ENCODE results near the gene COX4I1. TPM values are rescaled to one million over a fixed set of nuclear protein-coding genes. Genes with fewer than 3 reads are reported as not detected.

The COX4I1 gene
- total RNA-seq, 1 experiment from 2014 or later: 506 TPM

DNA sequence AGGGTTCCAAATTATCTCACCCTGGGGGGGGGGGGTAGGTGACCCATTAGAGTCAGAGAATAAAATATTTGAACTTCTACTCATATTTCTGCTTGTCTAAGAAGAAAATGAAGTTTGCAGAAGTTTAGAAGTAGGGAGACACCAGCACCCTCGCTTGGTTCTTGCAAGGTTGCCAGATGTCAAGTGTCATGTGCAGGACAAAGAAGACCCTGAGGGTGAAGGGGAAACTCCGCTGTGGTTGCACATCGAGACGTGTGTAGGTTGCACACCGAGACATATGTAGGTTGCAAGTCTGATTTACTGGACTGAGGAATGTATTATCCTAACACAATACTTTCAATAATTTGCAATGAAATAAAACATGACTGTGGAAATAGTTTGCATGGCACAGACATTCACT lies 57.1 kb downstream of the COX4I1 start:
- Histone ChIP-seq H3K9ac (ENCODE audit: extremely low read depth, insufficient read length, low read length) (no peak overlapping the region), H3K56ac (ENCODE audit: insufficient read length, low read depth, low read length) (no peak overlapping the region), H2AK5ac (ENCODE audit: insufficient read length, low read length) (no peak overlapping the region), H2BK15ac (ENCODE audit: low read depth, low read length) (no peak overlapping the region), H4K5ac (ENCODE audit: insufficient read length, low read depth, low read length) (no peak overlapping the region), H2BK5ac (ENCODE audit: insufficient read length, low read length) (no peak overlapping the region), H3K79me1 (ENCODE audit: insufficient read depth, low read depth, low read length, poor library complexity, severe bottlenecking) (no peaks in the 10 kb centered on the region), H3K27ac (ENCODE audit: insufficient read length, low read depth, low read length) (no peak overlapping the region), H3K14ac (ENCODE audit: insufficient read depth, low read length) (no peak overlapping the region), H3K4me2 (ENCODE audit: insufficient read depth, insufficient read length, low read length) (no peak overlapping the region), H3K23me2 (ENCODE audit: insufficient read length, low read depth, low read length, poor library complexity, severe bottlenecking) (no peaks in the 10 kb centered on the region), H3T11ph (ENCODE audit: low read length) (no peak overlapping the region), H3K4ac (ENCODE audit: low read depth, low read length) (no peak overlapping the region), H3K23ac (ENCODE audit: insufficient read length, low read depth, low read length) (no peak overlapping the region), H3K4me1 (ENCODE audit: insufficient read depth, low read length) (no peaks in the 10 kb centered on the region), H2BK120ac (ENCODE audit: low read depth, low read length, poor library complexity, severe bottlenecking) (no peak overlapping the region), H2BK12ac (ENCODE audit: insufficient read length, low read depth, low read length) (no peak overlapping the region), H4K91ac (ENCODE audit: insufficient read length, low read depth, low read length) (no peak overlapping the region), H4K20me1 (ENCODE audit: control insufficient read depth, insufficient read depth, insufficient read length) (no peaks in the 10 kb centered on the region), H3K27me3 (ENCODE audit: insufficient read depth, low read length) (no peaks in the 10 kb centered on the region), H3K18ac (ENCODE audit: insufficient read length, low read depth, low read length) (no peak overlapping the region), H2BK20ac (ENCODE audit: low read depth, low read length, poor library complexity, severe bottlenecking) (no peak overlapping the region), H3K9me3 (ENCODE audit: control insufficient read depth, low read depth, low read length) (no peaks in the 10 kb centered on the region), H2AFZ (ENCODE audit: low read length) (no peak overlapping the region), H3K79me2 (ENCODE audit: insufficient read depth, low read length) (no peaks in the 10 kb centered on the region), H4K8ac (replicated peaks; ENCODE audit: insufficient read length, low read depth, low read length) (no peak overlapping the region)
- H3K4me1 Mint-ChIP-seq: no peaks in the 10 kb centered on the region; a peak in 1 of 4 replicates
- no peak overlapping the region for H3K27ac Mint-ChIP-seq
- DNase-seq: no peak
- WGBS (ENCODE audit: extremely low coverage, insufficient read length, low lambda C conversion rate): no CpG with 5 or more reads among the region's 5 CpGs
- H3K36me3 Mint-ChIP-seq (ENCODE audit: insufficient read depth in 1 of 3, low read depth in 3 of 3): no peaks in the 10 kb centered on the region; a peak in 1 of 7 replicates
- TF ChIP-seq, protein P1, sequence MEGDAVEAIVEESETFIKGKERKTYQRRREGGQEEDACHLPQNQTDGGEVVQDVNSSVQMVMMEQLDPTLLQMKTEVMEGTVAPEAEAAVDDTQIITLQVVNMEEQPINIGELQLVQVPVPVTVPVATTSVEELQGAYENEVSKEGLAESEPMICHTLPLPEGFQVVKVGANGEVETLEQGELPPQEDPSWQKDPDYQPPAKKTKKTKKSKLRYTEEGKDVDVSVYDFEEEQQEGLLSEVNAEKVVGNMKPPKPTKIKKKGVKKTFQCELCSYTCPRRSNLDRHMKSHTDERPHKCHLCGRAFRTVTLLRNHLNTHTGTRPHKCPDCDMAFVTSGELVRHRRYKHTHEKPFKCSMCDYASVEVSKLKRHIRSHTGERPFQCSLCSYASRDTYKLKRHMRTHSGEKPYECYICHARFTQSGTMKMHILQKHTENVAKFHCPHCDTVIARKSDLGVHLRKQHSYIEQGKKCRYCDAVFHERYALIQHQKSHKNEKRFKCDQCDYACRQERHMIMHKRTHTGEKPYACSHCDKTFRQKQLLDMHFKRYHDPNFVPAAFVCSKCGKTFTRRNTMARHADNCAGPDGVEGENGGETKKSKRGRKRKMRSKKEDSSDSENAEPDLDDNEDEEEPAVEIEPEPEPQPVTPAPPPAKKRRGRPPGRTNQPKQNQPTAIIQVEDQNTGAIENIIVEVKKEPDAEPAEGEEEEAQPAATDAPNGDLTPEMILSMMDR (conservative IDR thresholded peaks at IDR 0.05): no peak
- no peaks in the 10 kb centered on the region; a peak in 1 of 5 replicates for H3K9me3 Mint-ChIP-seq
- peaks cover 28% of the 10 kb centered on the region for H3K27me3 Mint-ChIP-seq (ENCODE audit: low read depth)
- no peak overlapping the region for H3K4me3 Mint-ChIP-seq

Other genes with a start within 250 kb of the COX4I1 start
- 123 and 125 TPM in 2 replicates for gene GSE1, start 186.4 kb upstream of the COX4I1 start, total RNA-seq (2021)
- 52.7 and 53.2 TPM in 2 replicates for gene GINS2, start 110.7 kb upstream of the COX4I1 start, total RNA-seq (2021)
- 4.9 and 5.6 TPM in 2 replicates for gene C16orf74, start 48.6 kb upstream of the COX4I1 start, total RNA-seq (2021)
- gene EMC8, start 151 bp upstream of the COX4I1 start, total RNA-seq (2021): 52.3 and 59.5 TPM in 2 replicates
- 0.28 TPM in 1 of 2 replicates, not detected in the other for gene IRF8, start 99.5 kb downstream of the COX4I1 start, total RNA-seq (2021)

Measured in H9 (cell line).